HEK293 (cell line): ENCODE data around the gene PEF1.

ENCODE experiments used
- GFI1B ChIP-seq: fragments of 450-650 bp; formaldehyde crosslinking; IDR thresholded peaks from 2 replicates; pipeline ENCODE4 v1.5.1; 2016; ENCODE audit warnings: missing biosample characterization, missing genetic modification characterization
- TSHZ1 ChIP-seq: fragments of 450-650 bp; formaldehyde crosslinking; IDR thresholded peaks from 2 replicates; pipeline ENCODE4 v1.5.1; 2016; ENCODE audit warnings: missing biosample characterization, missing genetic modification characterization, borderline replicate concordance
- YY1 ChIP-seq: fragments of 450-650 bp; formaldehyde crosslinking; IDR thresholded peaks from 2 replicates; pipeline ENCODE4 v1.5.1; 2018; ENCODE audit warnings: missing biosample characterization, missing genetic modification characterization
- ZNF24 ChIP-seq: fragments of 450-650 bp; formaldehyde crosslinking; IDR thresholded peaks from 2 replicates; pipeline ENCODE4 v1.5.1; 2016; ENCODE audit warnings: missing biosample characterization, missing genetic modification characterization
- ZNF416 ChIP-seq: fragments of 450-650 bp; formaldehyde crosslinking; IDR thresholded peaks from 2 replicates; pipeline ENCODE4 v1.5.1; 2016; ENCODE audit warnings: missing biosample characterization, missing genetic modification characterization
- ZNF558 ChIP-seq: fragments of 450-650 bp; formaldehyde crosslinking; IDR thresholded peaks from 2 replicates; pipeline ENCODE4 v1.5.1; 2016; ENCODE audit warnings: missing biosample characterization, missing genetic modification characterization
- ZNF670 ChIP-seq: fragments of 450-650 bp; formaldehyde crosslinking; IDR thresholded peaks from 2 replicates; pipeline ENCODE4 v1.5.1; 2016; ENCODE audit warnings: missing biosample characterization, missing genetic modification characterization, low read depth
- TF ChIP-seq, protein P1 (sequence below): fragments of 450-650 bp; formaldehyde crosslinking; IDR thresholded peaks from 2 replicates; pipeline ENCODE4 v1.5.1; 2016; ENCODE audit warnings: missing biosample characterization, missing genetic modification characterization
- TF ChIP-seq, protein P2 (sequence below): fragments of 450-650 bp; formaldehyde crosslinking; IDR thresholded peaks from 2 replicates; pipeline ENCODE4 v1.5.1; 2016; ENCODE audit warnings: missing biosample characterization, missing genetic modification characterization

- TF ChIP-seq, protein P1, sequence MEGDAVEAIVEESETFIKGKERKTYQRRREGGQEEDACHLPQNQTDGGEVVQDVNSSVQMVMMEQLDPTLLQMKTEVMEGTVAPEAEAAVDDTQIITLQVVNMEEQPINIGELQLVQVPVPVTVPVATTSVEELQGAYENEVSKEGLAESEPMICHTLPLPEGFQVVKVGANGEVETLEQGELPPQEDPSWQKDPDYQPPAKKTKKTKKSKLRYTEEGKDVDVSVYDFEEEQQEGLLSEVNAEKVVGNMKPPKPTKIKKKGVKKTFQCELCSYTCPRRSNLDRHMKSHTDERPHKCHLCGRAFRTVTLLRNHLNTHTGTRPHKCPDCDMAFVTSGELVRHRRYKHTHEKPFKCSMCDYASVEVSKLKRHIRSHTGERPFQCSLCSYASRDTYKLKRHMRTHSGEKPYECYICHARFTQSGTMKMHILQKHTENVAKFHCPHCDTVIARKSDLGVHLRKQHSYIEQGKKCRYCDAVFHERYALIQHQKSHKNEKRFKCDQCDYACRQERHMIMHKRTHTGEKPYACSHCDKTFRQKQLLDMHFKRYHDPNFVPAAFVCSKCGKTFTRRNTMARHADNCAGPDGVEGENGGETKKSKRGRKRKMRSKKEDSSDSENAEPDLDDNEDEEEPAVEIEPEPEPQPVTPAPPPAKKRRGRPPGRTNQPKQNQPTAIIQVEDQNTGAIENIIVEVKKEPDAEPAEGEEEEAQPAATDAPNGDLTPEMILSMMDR (tag by site-specific recombination) = no peak
- no peak for TF ChIP-seq ZNF558 (tag by site-specific recombination)
- no peak for TF ChIP-seq ZNF416 (tag by site-specific recombination)
- TF ChIP-seq, protein P2, sequence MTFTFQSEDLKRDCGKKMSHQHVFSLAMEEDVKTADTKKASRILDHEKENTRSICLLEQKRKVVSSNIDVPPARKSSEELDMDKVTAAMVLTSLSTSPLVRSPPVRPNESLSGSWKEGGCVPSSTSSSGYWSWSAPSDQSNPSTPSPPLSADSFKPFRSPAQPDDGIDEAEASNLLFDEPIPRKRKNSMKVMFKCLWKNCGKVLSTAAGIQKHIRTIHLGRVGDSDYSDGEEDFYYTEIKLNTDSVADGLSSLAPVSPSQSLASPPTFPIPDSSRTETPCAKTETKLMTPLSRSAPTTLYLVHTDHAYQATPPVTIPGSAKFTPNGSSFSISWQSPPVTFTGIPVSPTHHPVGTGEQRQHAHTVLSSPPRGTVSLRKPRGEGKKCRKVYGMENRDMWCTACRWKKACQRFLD (tag by site-specific recombination) = no peak
- no peak for TF ChIP-seq GFI1B (tag by site-specific recombination)
- no peak for TF ChIP-seq ZNF670 (tag by site-specific recombination)
- no peak for TF ChIP-seq ZNF24 (tag by site-specific recombination)
- TF ChIP-seq TSHZ1 (tag by site-specific recombination) = no peak
- no peak for TF ChIP-seq YY1
Observed at GRCh38 chr1:31693231-31693630, 48.6 kb upstream of the PEF1 start.
